ENCODE measurements around the gene CDH13.
A peak's percentile ranks its signal among the peaks of the same experiment; 100 is the strongest.

The CDH13 gene

GRCh38 chr16:83355570-83356218 lies 728.9 kb downstream of the CDH13 start:
- H3K36me3 ChIP-seq (ENCODE audit: control insufficient read depth in 1 of 2, insufficient read depth in 2 of 2, low read length in 2 of 2), result no peaks in the 10 kb centered on the region
- no peaks in the 10 kb centered on the region for H3K27me3 ChIP-seq (ENCODE audit: insufficient read depth, low read length)
- H2AK5ac ChIP-seq (ENCODE audit: low read length), result no peak overlapping the region
- H3K4ac ChIP-seq (ENCODE audit: low read depth, low read length), result no peak overlapping the region
- no peak overlapping the region for H4K8ac ChIP-seq (ENCODE audit: low read depth, low read length)
- H3K4me2 ChIP-seq (ENCODE audit: low read length), result no peak overlapping the region
- no peak overlapping the region for H2BK120ac ChIP-seq (ENCODE audit: insufficient read depth, low read length, poor library complexity)
- no CpG with 5 or more reads among the region's 8 CpGs for WGBS (ENCODE audit: extremely low coverage, insufficient coverage, insufficient read length)
- H3K9ac ChIP-seq (ENCODE audit: low read length), result no peak overlapping the region
- no peaks in the 10 kb centered on the region for H3K79me2 ChIP-seq (ENCODE audit: control insufficient read depth, insufficient read depth, low read length, poor library complexity)
- no peak overlapping the region for H2BK12ac ChIP-seq (ENCODE audit: low read length)
- H3K4me1 ChIP-seq (ENCODE audit: control insufficient read depth in 1 of 2, insufficient read depth in 2 of 2, low read length in 2 of 2), result no peaks in the 10 kb centered on the region
- no peak overlapping the region for H3K27ac ChIP-seq (ENCODE audit: low read depth, low read length)
- H3K14ac ChIP-seq (ENCODE audit: low read length), result no peak overlapping the region
- H4K12ac ChIP-seq (ENCODE audit: low read depth, low read length), result no peak overlapping the region
- H3K79me1 ChIP-seq (ENCODE audit: low read length), result no peaks in the 10 kb centered on the region
- H3K23ac ChIP-seq (ENCODE audit: low read length), result no peak overlapping the region
- H2BK5ac ChIP-seq (ENCODE audit: low read depth, low read length, poor library complexity), result no peak overlapping the region
- no peak overlapping the region for H4K91ac ChIP-seq (ENCODE audit: low read depth, low read length)
- no peak overlapping the region for H3K18ac ChIP-seq (ENCODE audit: low read length)
- peaks cover 1% of the 10 kb centered on the region for H3K9me3 ChIP-seq (ENCODE audit: insufficient read depth, low read depth, low read length)
- no peak for DNase-seq
- no peak overlapping the region for H3K4me3 ChIP-seq (ENCODE audit: low read depth, low read length)
- H2AFZ ChIP-seq (ENCODE audit: insufficient read depth, low read length, poor library complexity), result no peak overlapping the region

GRCh38 chr16:83356266-83356665 lies 729.5 kb downstream of the CDH13 start:
- Histone ChIP-seq H3K4me2 (ENCODE audit: low read length) (no peak overlapping the region), H4K12ac (ENCODE audit: low read depth, low read length) (no peak overlapping the region), H3K9me3 (ENCODE audit: insufficient read depth, low read depth, low read length) (peaks cover 1% of the 10 kb centered on the region), H3K23ac (ENCODE audit: low read length) (no peak overlapping the region), H2BK120ac (ENCODE audit: insufficient read depth, low read length, poor library complexity) (no peak overlapping the region), H3K14ac (ENCODE audit: low read length) (no peak overlapping the region), H4K8ac (ENCODE audit: low read depth, low read length) (no peak overlapping the region), H3K18ac (ENCODE audit: low read length) (no peak overlapping the region), H2AK5ac (ENCODE audit: low read length) (no peak overlapping the region), H3K27ac (ENCODE audit: low read depth, low read length) (no peak overlapping the region), H3K36me3 (ENCODE audit: control insufficient read depth in 1 of 2, insufficient read depth in 2 of 2, low read length in 2 of 2) (no peaks in the 10 kb centered on the region), H3K4me3 (ENCODE audit: low read depth, low read length) (no peak overlapping the region), H3K79me1 (ENCODE audit: low read length) (no peaks in the 10 kb centered on the region), H2BK12ac (ENCODE audit: low read length) (no peak overlapping the region), H3K9ac (ENCODE audit: low read length) (no peak overlapping the region), H3K4ac (ENCODE audit: low read depth, low read length) (no peak overlapping the region), H3K79me2 (ENCODE audit: control insufficient read depth, insufficient read depth, low read length, poor library complexity) (no peaks in the 10 kb centered on the region), H4K91ac (ENCODE audit: low read depth, low read length) (no peak overlapping the region), H2BK5ac (ENCODE audit: low read depth, low read length, poor library complexity) (no peak overlapping the region), H3K4me1 (ENCODE audit: control insufficient read depth in 1 of 2, insufficient read depth in 2 of 2, low read length in 2 of 2) (no peaks in the 10 kb centered on the region), H2AFZ (ENCODE audit: insufficient read depth, low read length, poor library complexity) (no peak overlapping the region), H3K27me3 (ENCODE audit: insufficient read depth, low read length) (no peaks in the 10 kb centered on the region)
- WGBS (ENCODE audit: extremely low coverage, insufficient coverage, insufficient read length), result no CpG with 5 or more reads among the region's 4 CpGs
- DNase-seq, result peak in 1 of 2 donors; percentile 62

DNA sequence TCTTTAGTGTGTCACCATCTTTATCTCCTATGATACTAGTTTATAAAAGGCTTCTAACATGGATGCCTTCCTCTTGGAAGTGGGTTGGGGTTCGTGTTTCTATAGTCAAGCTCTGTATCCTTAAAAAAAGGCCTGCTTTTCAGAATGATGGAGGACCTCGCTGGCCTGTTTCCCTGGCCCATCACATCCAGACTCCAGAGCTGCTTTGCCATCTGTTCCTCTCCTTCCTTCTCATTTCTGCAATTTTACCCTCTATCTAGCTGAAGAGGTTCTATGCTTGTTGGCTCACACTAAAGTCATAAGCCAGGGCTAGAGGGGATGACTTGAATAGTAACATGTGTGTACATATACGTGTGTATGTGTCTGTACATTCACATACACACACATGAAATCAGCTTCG lies 730.2 kb downstream of the CDH13 start:
- H3K4me1 ChIP-seq (ENCODE audit: control insufficient read depth in 1 of 2, insufficient read depth in 2 of 2, low read length in 2 of 2), result no peaks in the 10 kb centered on the region
- H3K4me3 ChIP-seq (ENCODE audit: low read depth, low read length), result no peak overlapping the region
- H2BK5ac ChIP-seq (ENCODE audit: low read depth, low read length, poor library complexity), result no peak overlapping the region
- H3K14ac ChIP-seq (ENCODE audit: low read length), result no peak overlapping the region
- no peak overlapping the region for H2AK5ac ChIP-seq (ENCODE audit: low read length)
- H3K79me1 ChIP-seq (ENCODE audit: low read length), result no peaks in the 10 kb centered on the region
- H3K9me3 ChIP-seq (ENCODE audit: insufficient read depth, low read depth, low read length), result peaks cover 1% of the 10 kb centered on the region
- no peak overlapping the region for H4K91ac ChIP-seq (ENCODE audit: low read depth, low read length)
- no CpG with 5 or more reads among the region's 4 CpGs for WGBS (ENCODE audit: extremely low coverage, insufficient coverage, insufficient read length)
- H3K79me2 ChIP-seq (ENCODE audit: control insufficient read depth, insufficient read depth, low read length, poor library complexity), result no peaks in the 10 kb centered on the region
- no peak overlapping the region for H4K12ac ChIP-seq (ENCODE audit: low read depth, low read length)
- no peak overlapping the region for H3K27ac ChIP-seq (ENCODE audit: low read depth, low read length)
- DNase-seq, result no peak
- H3K4ac ChIP-seq (ENCODE audit: low read depth, low read length), result no peak overlapping the region
- H3K36me3 ChIP-seq (ENCODE audit: control insufficient read depth in 1 of 2, insufficient read depth in 2 of 2, low read length in 2 of 2), result no peaks in the 10 kb centered on the region
- H3K18ac ChIP-seq (ENCODE audit: low read length), result no peak overlapping the region
- no peak overlapping the region for H2BK120ac ChIP-seq (ENCODE audit: insufficient read depth, low read length, poor library complexity)
- H3K9ac ChIP-seq (ENCODE audit: low read length), result no peak overlapping the region
- H3K27me3 ChIP-seq (ENCODE audit: insufficient read depth, low read length), result no peaks in the 10 kb centered on the region
- no peak overlapping the region for H3K4me2 ChIP-seq (ENCODE audit: low read length)
- H2BK12ac ChIP-seq (ENCODE audit: low read length), result no peak overlapping the region
- no peak overlapping the region for H4K8ac ChIP-seq (ENCODE audit: low read depth, low read length)
- no peak overlapping the region for H3K23ac ChIP-seq (ENCODE audit: low read length)
- H2AFZ ChIP-seq (ENCODE audit: insufficient read depth, low read length, poor library complexity), result no peak overlapping the region

- H3K9me3 ChIP-seq (ENCODE audit: insufficient read depth, low read depth, low read length), result peaks cover 1% of the 10 kb centered on the region
- no peak overlapping the region for H3K27ac ChIP-seq (ENCODE audit: low read depth, low read length)
- no peak overlapping the region for H2BK120ac ChIP-seq (ENCODE audit: insufficient read depth, low read length, poor library complexity)
- no peak overlapping the region for H3K9ac ChIP-seq (ENCODE audit: low read length)
- H4K91ac ChIP-seq (ENCODE audit: low read depth, low read length), result no peak overlapping the region
- no peak overlapping the region for H4K12ac ChIP-seq (ENCODE audit: low read depth, low read length)
- no peak overlapping the region for H2AK5ac ChIP-seq (ENCODE audit: low read length)
- H2BK12ac ChIP-seq (ENCODE audit: low read length), result no peak overlapping the region
- no peak overlapping the region for H2BK5ac ChIP-seq (ENCODE audit: low read depth, low read length, poor library complexity)
- H2AFZ ChIP-seq (ENCODE audit: insufficient read depth, low read length, poor library complexity), result no peak overlapping the region
- no peaks in the 10 kb centered on the region for H3K4me1 ChIP-seq (ENCODE audit: control insufficient read depth in 1 of 2, insufficient read depth in 2 of 2, low read length in 2 of 2)
- no peaks in the 10 kb centered on the region for H3K27me3 ChIP-seq (ENCODE audit: insufficient read depth, low read length)
- no peak overlapping the region for H3K4ac ChIP-seq (ENCODE audit: low read depth, low read length)
- no peak overlapping the region for H4K8ac ChIP-seq (ENCODE audit: low read depth, low read length)
- no peak overlapping the region for H3K23ac ChIP-seq (ENCODE audit: low read length)
- no peak overlapping the region for H3K18ac ChIP-seq (ENCODE audit: low read length)
- H3K79me1 ChIP-seq (ENCODE audit: low read length), result no peaks in the 10 kb centered on the region
- no peaks in the 10 kb centered on the region for H3K36me3 ChIP-seq (ENCODE audit: control insufficient read depth in 1 of 2, insufficient read depth in 2 of 2, low read length in 2 of 2)
- DNase-seq, result no peak
- H3K79me2 ChIP-seq (ENCODE audit: control insufficient read depth, insufficient read depth, low read length, poor library complexity), result no peaks in the 10 kb centered on the region
- H3K4me3 ChIP-seq (ENCODE audit: low read depth, low read length), result no peak overlapping the region
- H3K4me2 ChIP-seq (ENCODE audit: low read length), result no peak overlapping the region
- no peak overlapping the region for H3K14ac ChIP-seq (ENCODE audit: low read length)
- WGBS (ENCODE audit: extremely low coverage, insufficient coverage, insufficient read length), result no CpG with 5 or more reads among the region's 4 CpGs
Measured at GRCh38 chr16:83363521-83363920, 736.8 kb downstream of the CDH13 start.

All from trophoblast cell (in vitro differentiated cells and primary cell).